TTC549 (cell line): ENCODE results near the gene LSR.

ENCODE experiments used
- FAIRE-seq: peaks from 2 replicates; lab custom pipeline; 2012; peaks lifted over from hg19 to GRCh38; lab: Jason Lieb, UNC

LSR gene

GRCh38 chr19:35287713-35288112, 38.9 kb downstream of the LSR start:
- no peak for FAIRE-seq

DNA sequence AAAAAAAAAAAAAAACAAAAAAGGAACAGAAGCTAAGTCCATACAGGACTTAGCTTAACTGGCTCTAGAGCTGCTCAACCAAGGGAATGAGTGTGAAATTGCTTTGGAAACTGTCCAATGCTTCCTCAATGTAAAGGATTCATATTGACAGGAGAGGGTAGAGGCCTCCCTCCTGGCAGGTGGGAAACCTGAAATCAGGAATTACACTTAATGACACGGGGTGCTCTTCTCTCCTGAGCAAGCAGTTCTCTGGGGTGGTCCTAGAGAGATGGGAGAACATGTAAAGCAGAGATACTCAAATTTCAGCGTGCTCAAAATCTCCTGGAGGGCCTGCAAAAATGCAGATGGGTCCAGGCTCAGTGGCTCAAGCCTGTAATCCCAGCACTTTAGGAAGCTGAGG, 39.5 kb downstream of the LSR start:
- no peak for FAIRE-seq

DNA sequence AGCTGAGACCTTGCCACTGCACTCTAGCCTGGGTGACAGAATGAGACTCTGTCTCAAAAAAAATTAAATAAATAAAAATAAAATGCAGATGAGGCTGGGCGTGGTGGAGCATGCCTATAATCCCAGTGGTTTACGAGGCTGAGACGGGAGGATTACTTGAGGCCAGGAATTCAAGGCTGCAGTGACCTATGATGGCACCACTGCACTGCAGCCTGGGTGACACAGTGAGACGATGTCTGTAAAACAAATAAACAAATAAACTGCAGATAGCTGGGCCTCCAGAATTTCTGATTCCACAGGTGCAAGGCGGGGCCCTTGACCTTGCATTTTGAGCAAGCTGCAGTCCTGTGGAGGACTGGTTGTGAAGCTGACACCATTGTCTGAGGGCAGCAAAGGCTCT, 40.1 kb downstream of the LSR start:
- no peak for FAIRE-seq

- FAIRE-seq = no peak
Observed at GRCh38 chr19:35290381-35291127, 41.8 kb downstream of the LSR start.

DNA sequence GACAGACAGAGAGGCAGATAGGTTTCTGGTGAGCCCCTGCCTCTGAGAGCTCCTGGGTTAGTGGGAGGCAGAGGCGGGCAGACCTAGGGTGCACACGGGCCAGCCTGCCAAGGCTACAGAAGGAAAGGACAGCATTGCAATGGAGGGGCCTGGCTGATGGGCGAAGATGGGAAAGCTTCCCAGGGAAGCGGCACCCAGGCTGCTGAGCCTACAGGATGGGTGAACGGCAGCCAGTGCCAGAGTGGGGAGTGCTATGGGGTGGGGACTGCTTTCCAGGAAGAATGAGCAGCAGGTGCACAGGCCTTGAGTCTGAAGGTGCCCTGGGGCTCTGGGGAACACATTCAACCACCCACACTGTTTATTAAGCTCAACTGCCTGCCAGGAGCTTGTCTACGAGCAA, 42.5 kb downstream of the LSR start:
- no peak for FAIRE-seq

DNA sequence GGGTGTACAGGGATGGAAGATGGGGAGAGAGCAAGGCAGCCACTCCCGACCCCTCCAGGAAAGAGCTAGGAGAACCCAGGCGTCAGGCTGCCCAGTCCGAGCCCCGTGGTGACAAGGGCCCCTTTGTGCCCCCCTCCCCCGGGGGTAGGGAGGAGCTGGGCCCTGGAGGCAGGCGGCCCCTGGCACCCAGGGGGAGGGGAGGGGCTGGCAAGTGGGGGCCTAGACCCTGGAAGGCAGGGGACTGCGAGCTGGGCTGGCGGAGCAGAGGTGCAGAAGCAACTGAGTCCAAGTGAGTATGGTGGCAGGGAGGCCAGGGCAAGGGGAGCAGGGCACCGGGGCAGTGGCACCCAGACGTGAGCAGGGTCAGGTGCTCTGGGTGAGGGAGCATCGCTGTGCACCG, 43.1 kb downstream of the LSR start, which contains the start of gene MAG:
Gene MAG (plus strand): TSS at position 246 of the 400 bp plus-strand sequence. CDS start 3,248 bp downstream, outside the sequence.
- FAIRE-seq = no peak

GRCh38 chr19:35292421-35293362, 43.9 kb downstream of the LSR start:
- no peak for FAIRE-seq

DNA sequence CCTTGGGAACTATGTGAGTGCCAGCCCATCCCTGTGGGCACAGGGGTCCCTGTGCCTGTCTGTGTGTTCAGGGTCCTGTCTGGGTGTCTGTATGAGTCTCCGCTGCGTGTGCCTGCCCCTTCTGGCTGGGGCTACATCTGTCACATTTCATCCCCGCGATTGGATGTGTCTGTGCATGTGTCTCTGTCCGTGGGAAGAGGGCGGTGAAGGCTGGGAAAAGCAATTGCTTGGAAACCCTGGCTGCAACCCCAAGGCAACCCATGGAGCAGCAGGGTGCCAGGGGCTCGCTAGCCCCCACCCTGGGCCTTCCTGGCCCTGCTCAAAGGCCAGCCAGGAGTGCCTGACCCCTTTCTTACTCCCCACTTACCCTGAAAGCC, 44.5 kb downstream of the LSR start:
- no peak for FAIRE-seq

DNA sequence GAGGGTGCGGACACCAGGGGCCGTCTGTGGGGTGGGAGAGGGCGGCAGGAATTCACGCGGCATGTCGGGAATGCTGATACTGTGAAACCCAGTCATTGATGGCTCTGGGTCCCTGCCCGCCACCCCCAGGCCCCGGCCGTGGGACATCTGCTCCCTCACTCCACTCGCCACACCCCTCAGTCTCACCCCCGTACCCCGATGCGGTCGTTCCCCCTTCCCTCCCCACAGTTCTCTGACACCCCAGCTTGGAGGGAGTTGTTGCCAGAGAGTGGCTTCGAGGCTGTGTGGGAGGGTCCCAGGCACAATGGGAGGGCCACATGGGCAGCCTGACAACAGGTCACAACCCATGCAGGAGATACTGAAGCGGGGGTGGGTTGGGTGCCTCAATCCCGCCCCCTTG, 45.0 kb downstream of the LSR start:
- FAIRE-seq = no peak

GRCh38 chr19:35294328-35294727, 45.5 kb downstream of the LSR start:
- FAIRE-seq = no peak

- no peak for FAIRE-seq
Observed at GRCh38 chr19:35294859-35295791, 46.3 kb downstream of the LSR start.

- no peak for FAIRE-seq
Observed at GRCh38 chr19:35295792-35296462, 47.1 kb downstream of the LSR start.

GRCh38 chr19:35296644-35297514, 48.1 kb downstream of the LSR start:
- no peak for FAIRE-seq

- FAIRE-seq = no peak
Observed at GRCh38 chr19:35297515-35297848, 48.7 kb downstream of the LSR start.

DNA sequence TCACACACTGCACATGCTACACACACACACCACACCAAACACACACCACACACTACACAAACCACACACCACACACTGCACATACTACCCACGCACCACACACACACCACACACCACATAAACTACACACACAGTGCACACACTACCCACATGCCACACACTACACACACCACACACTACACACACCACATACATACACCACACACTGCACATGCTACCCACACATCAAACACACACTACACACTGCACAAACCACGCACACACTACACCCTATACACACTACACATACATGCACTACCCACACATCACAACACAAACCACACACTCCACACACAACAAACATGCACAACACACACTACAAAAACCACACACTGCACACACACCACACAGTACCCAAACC, 49.1 kb downstream of the LSR start:
- no peak for FAIRE-seq

DNA sequence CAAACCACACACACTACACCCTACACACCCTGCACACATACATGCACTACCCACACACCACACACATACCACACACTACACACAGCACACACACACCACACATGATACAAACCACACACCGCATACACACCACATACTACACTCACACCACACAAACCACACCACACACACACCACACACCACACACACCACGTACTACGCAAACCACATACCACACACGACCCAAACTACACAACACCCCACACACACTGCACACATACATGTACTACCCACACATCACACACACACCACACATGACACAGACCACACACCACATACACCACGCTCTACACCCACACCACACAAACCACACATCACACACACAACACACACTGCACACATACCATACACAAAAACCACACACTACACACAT, 49.8 kb downstream of the LSR start:
- no peak for FAIRE-seq

GRCh38 chr19:35299523-35300338, 50.9 kb downstream of the LSR start:
- FAIRE-seq = no peak

GRCh38 chr19:35300339-35300649, 51.5 kb downstream of the LSR start:
- no peak for FAIRE-seq

DNA sequence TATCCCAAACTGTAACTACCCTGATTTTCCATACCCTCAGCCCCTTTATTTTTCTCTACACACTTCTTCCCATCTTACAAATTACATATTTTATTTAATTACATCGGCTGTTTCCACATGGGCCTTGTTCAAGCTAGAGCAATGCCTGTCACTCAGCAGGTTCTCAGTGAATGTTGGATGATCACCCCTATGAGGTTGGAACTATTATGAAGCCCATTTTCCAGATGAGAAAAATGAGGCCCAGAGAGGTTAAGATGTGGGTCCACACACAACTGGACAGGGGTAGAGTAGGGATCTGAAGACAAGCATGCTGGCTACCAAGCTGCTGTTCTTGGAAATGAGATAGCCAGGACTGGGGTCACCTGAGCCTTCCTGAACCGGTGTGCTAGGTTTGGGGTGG, 53.2 kb downstream of the LSR start:
- no peak for FAIRE-seq

GRCh38 chr19:35302446-35302845, 53.6 kb downstream of the LSR start:
- FAIRE-seq = no peak
